GM12878 (cell line): ENCODE results near the gene CREB5. TPM values are rescaled to one million over a fixed set of nuclear protein-coding genes. Genes with fewer than 3 reads are reported as not detected.

Experiments
- ATAC-seq: fragments of 200-7000 bp; cut with Tn5 transposase; 3 replicates; pipeline ENCODE4 v1.9.1; 2020; ENCODE audit warnings: mild to moderate bottlenecking, moderate library complexity
- BruUV-seq: library from RNA; stranded (reverse); fragments of 400-500 nt; replicated peaks from 2 replicates; lab custom pipeline; 2021; lab: Mats Ljungman, UMichigan
- CTCF ChIA-PET: fragments of 300-600 bp; sonication (Branson Sonifier 250); formaldehyde crosslinking; extraction: SDS; loops from one replicate; lab custom pipeline; 2021; ENCODE audit warnings: inconsistent platforms; lab: Yijun Ruan, JAX
- POLR2A ChIA-PET: fragments of 350-600 bp; formaldehyde crosslinking; extraction: SDS; loops from one replicate; lab custom pipeline; 2021; ENCODE audit warnings: inconsistent platforms; lab: Charles Lee
- RAD21 ChIA-PET: fragments of 300-600 bp; sonication (Branson Sonifier 250); formaldehyde crosslinking; loops from one replicate; lab custom pipeline; 2023; ENCODE audit warnings: antibody characterized with exemption; ENCODE audit not compliant: unreplicated experiment; lab: Charles Lee
- SMC1A ChIA-PET: fragments of 300-600 bp; sonication (Branson Sonifier 250); formaldehyde crosslinking; loops from one replicate; lab custom pipeline; 2023; ENCODE audit not compliant: unreplicated experiment, uncharacterized antibody; lab: Charles Lee
- DNase-seq: peaks from one replicate; pipeline ENCODE4 v3.0.0-alpha.2; 2011; ENCODE audit warnings: low read depth, low spot score
- FAIRE-seq: peaks from 3 replicates; lab custom pipeline; 2011; peaks lifted over from hg19 to GRCh38; lab: Jason Lieb, UNC
- H2AFZ ChIP-seq: 2 replicates; pipeline ENCODE4 v1.6.0; 2011; ENCODE audit warnings: low read depth, low read length, control low read depth; ENCODE audit not compliant: control insufficient read depth
- H3K27ac ChIP-seq: 2 replicates; pipeline ENCODE4 v1.5.1; 2011; ENCODE audit warnings: control low read depth; ENCODE audit not compliant: control insufficient read depth, insufficient read depth
- H3K27me3 ChIP-seq, 2 experiments: replicated peaks in 1 of 2; 2 replicates each; pipeline versions ENCODE4 v1.6.0 to v1.6.1; 2011; ENCODE audit warnings: low read length in 1 of 2; ENCODE audit not compliant: control insufficient read depth in 2 of 2, insufficient read depth in 2 of 2
- H3K36me3 ChIP-seq, 2 experiments: 2 replicates each; pipeline ENCODE4 v1.5.1; 2011; ENCODE audit warnings: low read length in 1 of 2; ENCODE audit not compliant: control insufficient read depth in 2 of 2, insufficient read depth in 2 of 2
- H3K4me1 ChIP-seq: 2 replicates; pipeline ENCODE4 v1.6.1; 2011; ENCODE audit warnings: mild to moderate bottlenecking, low read length, moderate library complexity, mixed read lengths; ENCODE audit not compliant: control insufficient read depth, insufficient read depth
- H3K4me2 ChIP-seq: 2 replicates; pipeline ENCODE4 v1.6.0; 2011; ENCODE audit warnings: control low read depth; ENCODE audit not compliant: control insufficient read depth, insufficient read depth
- H3K4me3 ChIP-seq: fragments of 200-600 bp; sonication (generic); 2 replicates; pipeline ENCODE4 v1.5.1; 2016
- H3K79me2 ChIP-seq: 2 replicates; pipeline ENCODE4 v1.6.0; 2011; ENCODE audit warnings: low read length; ENCODE audit not compliant: control insufficient read depth, insufficient read depth
- H3K9ac ChIP-seq: 2 replicates; pipeline ENCODE4 v1.8.0; 2011; ENCODE audit warnings: low read length, control low read depth, mixed read lengths; ENCODE audit not compliant: control insufficient read depth, insufficient read depth
- H3K9me3 ChIP-seq: replicated peaks from 3 replicates; pipeline ENCODE4 v1.5.1; 2011; ENCODE audit warnings: mild to moderate bottlenecking, low read length; ENCODE audit not compliant: control insufficient read depth, insufficient read depth
- H4K20me1 ChIP-seq: 2 replicates; pipeline ENCODE4 v1.6.0; 2011; ENCODE audit not compliant: control insufficient read depth, insufficient read depth
- ATF7 ChIP-seq: fragments of 450-650 bp; IDR thresholded peaks from 2 replicates; pipeline ENCODE4 v1.6.1; 2016; ENCODE audit warnings: low read depth, mild to moderate bottlenecking
- CBFB ChIP-seq: IDR thresholded peaks from 2 replicates; pipeline ENCODE4 v1.6.1; 2016; ENCODE audit warnings: antibody characterized with exemption, low read depth
- CREB1 ChIP-seq: IDR thresholded peaks from 2 replicates; pipeline ENCODE4 v1.6.1; 2012; ENCODE audit warnings: low read depth, mild to moderate bottlenecking, inconsistent platforms
- CUX1 ChIP-seq: IDR thresholded peaks from 2 replicates; pipeline ENCODE4 v1.6.1; 2012; ENCODE audit warnings: improper control_type of control experiment, low read depth, low read length; ENCODE audit not compliant: insufficient replicate concordance
- FOXM1 ChIP-seq: IDR thresholded peaks from 2 replicates; pipeline ENCODE4 v1.6.1; 2012; ENCODE audit warnings: low read depth, mild to moderate bottlenecking, inconsistent platforms, low read length, moderate library complexity
- HCFC1 ChIP-seq: fragments of 150-350 bp; IDR thresholded peaks from 2 replicates; pipeline ENCODE4 v1.6.1; 2014; ENCODE audit warnings: low read length
- JUNB ChIP-seq: IDR thresholded peaks from 2 replicates; pipeline ENCODE4 v1.6.1; 2016; ENCODE audit warnings: antibody characterized with exemption, mild to moderate bottlenecking
- LARP7 ChIP-seq: fragments of 450-650 bp; IDR thresholded peaks from 2 replicates; pipeline ENCODE4 v1.6.1; 2017; ENCODE audit warnings: mild to moderate bottlenecking
- MEF2B ChIP-seq: fragments of 450-650 bp; IDR thresholded peaks from 2 replicates; pipeline ENCODE4 v1.6.1; 2018; ENCODE audit warnings: mild to moderate bottlenecking, moderate library complexity; ENCODE audit not compliant: partially characterized antibody, poor library complexity, severe bottlenecking
- MTA2 ChIP-seq: fragments of 450-650 bp; IDR thresholded peaks from 2 replicates; pipeline ENCODE4 v1.6.1; 2016; ENCODE audit warnings: low read depth, mild to moderate bottlenecking, moderate library complexity
- MXI1 ChIP-seq: fragments of 150-350 bp; IDR thresholded peaks from 2 replicates; pipeline ENCODE4 v1.6.1; 2011; ENCODE audit warnings: low read depth, mild to moderate bottlenecking, inconsistent platforms, low read length, improper control_type of control experiment
- RFX5 ChIP-seq: IDR thresholded peaks from 2 replicates; pipeline ENCODE4 v1.6.1; 2011; ENCODE audit warnings: low read depth, low read length, improper control_type of control experiment
- SIX5 ChIP-seq: IDR thresholded peaks from 2 replicates; pipeline ENCODE4 v1.6.1; 2011; ENCODE audit warnings: mild to moderate bottlenecking, low read depth, low read length, moderate library complexity; ENCODE audit not compliant: severe bottlenecking
- ZZZ3 ChIP-seq: IDR thresholded peaks from 2 replicates; pipeline ENCODE4 v1.6.1; 2011; ENCODE audit warnings: low read depth; ENCODE audit not compliant: control insufficient read depth, insufficient read length
- WGBS: methylation state at CpG from one replicate; pipeline ENCODE4 v1.1.6; 2016; ENCODE audit warnings: low lambda C conversion rate; ENCODE audit not compliant: insufficient replicate concordance, insufficient coverage; ENCODE audit errors: missing lambda C conversion rate; 5-methylcytosine and 5-hydroxymethylcytosine counted together
- in situ Hi-C: fragments of 300-500 bp; cut with MboI; formaldehyde crosslinking; loops from 9 replicates; pipeline ENCODE4 v1.14.3; 2018; ENCODE audit warnings: mixed read lengths
- intact Hi-C: fragments of 100-400 bp; cut with micrococcal nuclease; formaldehyde crosslinking; loops from one replicate; pipeline ENCODE4 v1.14.2; 2022; ENCODE audit not compliant: unreplicated experiment
- polyA plus RNA-seq, 11 experiments: library from polyadenylated mRNA; depleted of rRNA in 4 of 11; unstranded in 6 of 11; stranded (reverse) in 5 of 11; fragments of >200 nt; fragmentation: Nextera tagmentation in 4 of 11; fragmentation: Illumina TruSeq in 1 of 11; extraction: Ambion mirVana in 4 of 11; extraction: Trizol in 1 of 11; gene quantifications; 1 replicate in 1 of 11; 2 replicates in 10 of 11; pipeline versions ENCODE4 v1.2.1 to v1.2.3, GENCODE V29; 2011 to 2016; ENCODE audit warnings: inconsistent platforms in 2 of 11, missing spikeins in 2 of 11, low read depth in 1 of 11
- total RNA-seq, 4 experiments: library from RNA; depleted of rRNA in 3 of 4; stranded (reverse); fragments of >200 nt in 3 of 4; fragmentation: Illumina TruSeq in 1 of 4; extraction: Trizol in 1 of 4; gene quantifications; 2 replicates each; pipeline versions ENCODE4 v1.2.1 to v1.2.3, GENCODE V29; 2013 to 2021

CREB5 gene
- total and polyA plus RNA-seq, 10 of the 15 experiments (the other 5 are each of a cell fraction or from before 2014, with no cell fraction given), result 12.9 to 74.1 (median 53.0) TPM

DNA sequence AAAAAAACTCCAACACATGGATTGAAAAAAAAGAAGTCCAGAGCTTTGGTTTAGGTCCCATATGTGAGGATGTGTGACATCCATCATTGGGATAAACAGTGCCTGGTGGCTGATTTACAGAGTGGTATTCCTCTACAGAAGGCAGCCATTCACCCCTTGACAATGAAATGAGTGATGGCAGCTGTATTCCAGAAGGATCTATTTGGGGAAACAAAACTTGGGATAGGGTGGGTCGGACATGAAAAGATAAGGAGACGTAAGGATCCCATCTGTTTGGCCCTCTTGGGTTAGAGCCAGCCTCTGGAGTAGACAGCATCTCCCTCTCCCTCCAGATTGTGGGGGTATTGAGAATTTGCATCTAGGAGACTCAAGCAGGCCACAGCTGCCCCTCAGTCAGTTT lies 15.2 kb upstream of the CREB5 start (continued):
- TF ChIP-seq RFX5 (no peak), MEF2B (no peak), SIX5 (no peak), CBFB (no peak), ATF7 (no peak), ZZZ3 (no peak), MTA2 (no peak), CREB1 (no peak)
- TF ChIP-seq, all 136 proteins: peak for 0

DNA sequence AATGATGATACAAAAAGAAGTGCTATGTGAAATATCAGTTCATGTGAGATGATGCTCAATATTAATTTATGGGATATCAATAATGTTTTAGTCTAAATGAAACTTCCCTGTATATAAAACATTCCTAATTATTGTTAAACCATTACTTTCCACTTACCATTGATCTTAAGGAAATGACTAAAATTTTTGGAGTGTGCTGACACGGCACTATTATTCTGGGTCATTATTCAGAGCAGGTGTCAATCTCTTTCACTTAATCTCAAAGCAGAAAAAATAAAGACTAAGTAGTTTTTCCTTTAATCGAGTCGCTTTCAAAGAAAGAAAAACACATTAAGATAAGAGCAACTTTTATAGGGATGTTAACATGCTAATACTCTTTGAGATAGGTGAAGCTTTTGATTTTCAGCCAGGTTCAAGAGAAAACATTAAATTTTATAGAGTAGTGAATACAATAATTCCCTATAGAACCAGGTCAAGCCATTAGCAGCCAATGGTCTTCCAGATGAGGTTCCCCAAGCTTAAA lies 11.4 kb upstream of the CREB5 start:
- SMC1A ChIA-PET, result interaction anchor here (0.7 to 1.5 kb wide), 4 partner anchors 11 to 227 kb away, joined by 3 to 4 read pairs (median 3); no protein-coding TSS in a partner anchor
- BruUV-seq, result no TSS peak
- Histone ChIP-seq H2AFZ (no peak overlapping the region), H3K9ac (no peak overlapping the region), H3K79me2 (no peaks in the 10 kb centered on the region), H3K4me2 (no peak overlapping the region), H4K20me1 (no peaks in the 10 kb centered on the region), H3K4me1 (no peaks in the 10 kb centered on the region), H3K9me3 (no peaks in the 10 kb centered on the region), H3K27ac (no peak overlapping the region), H3K4me3 (no peak overlapping the region), H3K36me3 (no peaks in the 10 kb centered on the region), H3K27me3 (0 out of 4 replicates have a peak, but pooled peaks cover 0 to 2% of the 10 kb centered on the region in 2 experiments)
- intact Hi-C loops, result no loop called here
- DNase-seq (no peak), ATAC-seq (no peak), FAIRE-seq (no peak)
- RAD21 ChIA-PET, result interaction anchor here (1.4 kb wide), 1 partner anchor 10 kb away, joined by 6 read pairs; no protein-coding TSS in a partner anchor
- CTCF ChIA-PET, result interaction anchor here (1.2 to 2.7 kb wide), 2 partner anchors 11 to 16 kb away, joined by 4 to 11 read pairs; no protein-coding TSS in a partner anchor
- 76% methylated on average over 3 of the region's 3 CpGs for WGBS
- TF ChIP-seq FOXM1, result no peak
- TF ChIP-seq HCFC1, result no peak
- TF ChIP-seq JUNB, result no peak
- TF ChIP-seq MXI1, result no peak
- TF ChIP-seq LARP7, result no peak
- no peak for TF ChIP-seq CUX1
- in situ Hi-C loops, result no loop called here
- POLR2A ChIA-PET, result no interaction called here
